ENCODE results near the gene ZDHHC8.

Gene ZDHHC8

GRCh38 chr22:20180640-20181039 lies 49.0 kb downstream of the ZDHHC8 start:
- DNase-seq (ENCODE audit: low read depth) = no peak

DNA sequence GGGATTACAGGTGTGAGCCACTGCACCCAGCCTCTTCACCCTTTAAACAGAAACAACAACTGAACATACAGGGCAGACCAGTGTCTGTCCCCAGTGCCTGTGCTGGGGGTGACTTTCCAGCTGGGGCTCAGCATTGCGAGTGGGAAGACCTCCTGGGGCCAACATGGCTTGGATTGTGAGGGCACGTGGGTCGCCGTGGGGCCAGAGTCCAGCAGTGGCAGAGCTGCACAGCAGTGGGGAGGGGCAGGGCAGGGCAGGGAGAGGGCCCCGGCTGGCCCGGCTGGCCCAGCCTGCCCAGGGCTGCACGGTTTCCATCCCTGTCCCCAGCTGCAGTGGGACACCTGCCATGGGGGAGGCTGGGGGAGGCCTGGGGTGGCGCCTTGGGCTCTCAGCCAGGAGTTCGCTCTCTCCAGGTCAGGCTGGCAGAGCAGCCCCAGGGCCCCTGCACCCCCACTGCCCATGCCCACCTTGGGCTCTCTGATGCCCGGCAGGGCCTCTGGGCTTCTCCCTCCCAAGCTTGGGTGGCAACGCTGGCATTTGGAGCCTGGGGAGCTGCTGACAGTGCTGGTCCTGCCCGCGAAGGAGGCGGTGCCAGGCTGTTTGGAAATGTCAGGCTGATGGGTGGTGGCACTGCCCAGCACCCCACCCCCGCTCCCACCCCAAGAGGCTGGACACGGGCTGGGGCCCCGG lies 49.7 kb downstream of the ZDHHC8 start:
- DNase-seq (ENCODE audit: low read depth) = no peak

DNA sequence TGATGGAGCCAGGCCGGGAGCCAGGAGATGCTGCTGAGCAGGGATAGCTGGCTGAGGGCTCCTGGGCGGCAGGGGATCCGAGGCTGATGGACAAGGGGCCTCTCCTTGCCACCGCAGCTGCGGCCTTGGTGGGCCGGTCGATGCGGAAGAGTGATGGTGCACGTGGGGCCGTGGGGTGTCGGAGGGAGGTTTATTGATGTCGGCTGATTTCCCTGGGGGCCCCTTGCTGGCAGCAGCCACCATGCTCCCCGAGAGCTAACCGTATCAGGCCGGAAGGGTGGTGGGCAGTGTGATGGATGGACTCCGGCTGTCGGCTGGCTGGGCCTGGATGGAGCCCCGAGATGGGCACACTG lies 50.3 kb downstream of the ZDHHC8 start:
- DNase-seq (ENCODE audit: low read depth) = no peak

DNA sequence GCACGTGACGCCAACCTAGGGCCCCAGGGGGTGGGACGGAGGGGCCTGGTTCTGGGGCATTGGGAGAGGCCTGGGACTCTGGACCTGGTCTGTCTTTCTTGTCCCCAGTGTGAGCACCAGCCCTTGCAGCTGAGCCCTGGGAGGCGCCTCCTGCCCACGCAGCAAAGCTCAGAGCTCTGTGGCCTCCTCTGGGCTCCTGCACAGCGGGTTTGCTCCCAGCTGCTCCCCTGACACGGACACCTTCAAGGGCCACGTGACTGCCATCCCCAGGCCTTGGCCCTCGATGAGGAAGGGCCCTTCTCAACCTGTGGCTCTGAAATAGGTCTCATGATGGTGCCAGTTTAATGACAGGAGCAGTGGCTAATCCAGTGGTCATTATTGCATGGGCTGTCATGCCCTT lies 50.8 kb downstream of the ZDHHC8 start:
- no peak for DNase-seq (ENCODE audit: low read depth)

GRCh38 chr22:20183101-20183500 lies 51.5 kb downstream of the ZDHHC8 start:
- DNase-seq (ENCODE audit: low read depth) = no peak

- no peak for DNase-seq (ENCODE audit: low read depth)
Observed at GRCh38 chr22:20183823-20184222, 52.2 kb downstream of the ZDHHC8 start.

GRCh38 chr22:20184501-20185165 lies 53.0 kb downstream of the ZDHHC8 start:
- DNase-seq (ENCODE audit: low read depth) = no peak

DNA sequence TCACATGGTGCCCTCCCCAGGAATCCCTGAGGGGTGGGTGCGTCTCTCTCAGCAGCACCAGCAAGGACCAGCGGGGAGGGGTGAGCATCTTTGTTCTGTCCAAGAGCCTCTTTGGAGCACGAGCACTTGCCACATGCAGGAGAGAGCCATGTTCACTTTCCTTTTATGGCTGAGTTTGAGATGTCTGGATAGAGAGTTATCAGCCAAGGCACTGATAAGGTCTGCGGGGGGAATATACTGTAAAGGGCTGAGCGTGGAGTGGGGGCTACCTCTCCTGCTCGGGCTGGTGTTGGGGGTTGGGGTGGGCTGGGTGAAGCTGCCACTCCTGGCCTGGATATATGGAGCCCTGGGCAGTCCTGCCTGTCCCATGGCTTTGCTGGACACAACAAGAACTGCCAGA lies 54.1 kb downstream of the ZDHHC8 start:
- DNase-seq (ENCODE audit: low read depth) = no peak

- no peak for DNase-seq (ENCODE audit: low read depth)
Observed at GRCh38 chr22:20186183-20186870, 54.7 kb downstream of the ZDHHC8 start.

- no peak for DNase-seq (ENCODE audit: low read depth)
Observed at GRCh38 chr22:20186871-20187546, 55.4 kb downstream of the ZDHHC8 start.

- no peak for DNase-seq (ENCODE audit: low read depth)
Observed at GRCh38 chr22:20187777-20188566, 56.4 kb downstream of the ZDHHC8 start.

DNA sequence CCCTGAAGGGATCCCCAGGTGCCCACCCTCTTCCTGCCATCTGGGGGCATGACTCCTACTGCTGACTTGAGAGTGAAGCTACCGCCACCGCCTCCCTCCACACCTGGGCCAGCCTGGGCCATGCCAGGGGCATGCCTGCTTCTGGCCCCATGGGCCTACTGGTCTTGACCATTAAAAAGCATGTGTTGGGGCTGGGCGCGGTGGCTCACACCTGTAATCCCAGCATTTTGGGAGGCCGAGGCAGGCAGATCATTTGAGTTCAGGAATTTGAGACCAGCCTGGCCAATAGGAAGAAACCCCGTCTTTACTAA lies 56.9 kb downstream of the ZDHHC8 start:
- DNase-seq (ENCODE audit: low read depth) = no peak

DNA sequence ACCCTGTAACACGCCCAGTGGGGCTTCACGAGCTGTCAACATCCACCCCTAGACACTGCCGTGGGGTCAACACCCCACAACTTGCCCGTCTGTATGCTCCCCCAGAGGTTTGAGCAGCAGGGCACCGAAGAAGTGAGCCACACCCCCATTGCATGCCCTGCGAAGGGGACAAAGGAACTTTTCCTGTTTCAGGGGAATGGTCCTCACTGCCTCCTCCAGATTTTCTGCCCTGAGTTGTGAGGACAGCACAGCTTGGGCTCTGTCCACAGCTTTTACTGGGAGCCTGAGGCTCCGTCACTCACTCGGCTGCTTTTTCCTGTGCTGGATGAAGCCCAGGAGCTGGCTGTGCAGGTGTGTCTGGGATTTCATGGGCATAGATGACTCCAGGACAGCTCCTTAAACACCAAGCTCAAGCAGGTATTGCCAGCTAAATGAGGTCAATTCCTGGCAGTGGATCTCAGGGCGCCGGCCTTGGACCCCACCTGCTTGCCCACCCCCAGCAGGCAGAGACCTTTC lies 59.5 kb downstream of the ZDHHC8 start:
- no peak for DNase-seq (ENCODE audit: low read depth)

- DNase-seq (ENCODE audit: low read depth) = no peak
Observed at GRCh38 chr22:20191803-20192202, 60.2 kb downstream of the ZDHHC8 start.

DNA sequence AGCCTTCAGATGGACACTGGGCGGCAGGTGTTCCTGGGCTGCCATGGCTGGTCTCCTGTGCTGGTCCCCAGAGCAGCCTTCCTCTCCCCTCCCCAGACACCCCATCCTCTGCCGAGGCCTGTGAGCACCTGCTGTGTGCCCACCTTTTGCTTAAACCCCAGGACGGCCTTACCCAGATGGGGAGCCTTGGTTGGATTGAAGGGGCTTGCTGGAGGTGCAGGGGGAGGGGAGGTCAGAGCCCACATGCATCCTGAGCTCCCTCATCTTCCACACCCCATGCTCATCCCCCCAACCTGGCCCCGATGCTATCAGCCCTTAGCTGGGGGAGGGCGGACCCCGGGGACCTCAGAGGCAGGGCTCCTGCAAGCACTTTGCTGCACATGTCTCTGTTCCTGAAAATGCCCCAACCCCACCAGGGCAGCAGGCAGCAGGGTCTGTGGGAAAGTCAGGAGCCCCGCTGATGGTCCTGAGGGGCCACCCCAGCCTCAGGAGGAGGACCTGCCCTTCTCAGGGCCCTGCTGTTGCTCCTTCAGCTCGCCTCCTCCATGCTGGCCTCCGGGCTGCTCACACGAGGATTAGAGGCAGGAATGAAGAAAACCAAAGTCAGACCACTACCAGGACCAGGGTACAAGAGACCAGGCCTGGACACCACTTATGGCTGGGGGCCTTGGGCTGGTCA lies 60.8 kb downstream of the ZDHHC8 start:
- no peak for DNase-seq (ENCODE audit: low read depth)

- DNase-seq (ENCODE audit: low read depth) = no peak
Observed at GRCh38 chr22:20192972-20193760, 61.6 kb downstream of the ZDHHC8 start.

GRCh38 chr22:20193761-20194494 lies 62.3 kb downstream of the ZDHHC8 start:
- DNase-seq (ENCODE audit: low read depth) = no peak

- DNase-seq (ENCODE audit: low read depth) = no peak
Observed at GRCh38 chr22:20194681-20195593, 63.3 kb downstream of the ZDHHC8 start.
